Daoy (cell line): ENCODE data around the gene PRDM16. TPM values are rescaled to one million over a fixed set of nuclear protein-coding genes. Genes with fewer than 3 reads are reported as not detected.
A peak's percentile ranks its signal among the peaks of the same experiment; 100 is the strongest.

Experiments used
- DNase-seq: peaks from one replicate; pipeline ENCODE4 v3.0.0-alpha.2; 2015; ENCODE audit warnings: low read depth
- total RNA-seq: library from RNA; depleted of rRNA; stranded (reverse); fragments of >200 nt; shearing (Covaris generic); gene quantifications from 2 replicates; pipeline ENCODE4 v1.2.3, GENCODE V29; 2014

Gene PRDM16
- total RNA-seq, 1 experiment from 2014 or later: 0.91 TPM

DNA sequence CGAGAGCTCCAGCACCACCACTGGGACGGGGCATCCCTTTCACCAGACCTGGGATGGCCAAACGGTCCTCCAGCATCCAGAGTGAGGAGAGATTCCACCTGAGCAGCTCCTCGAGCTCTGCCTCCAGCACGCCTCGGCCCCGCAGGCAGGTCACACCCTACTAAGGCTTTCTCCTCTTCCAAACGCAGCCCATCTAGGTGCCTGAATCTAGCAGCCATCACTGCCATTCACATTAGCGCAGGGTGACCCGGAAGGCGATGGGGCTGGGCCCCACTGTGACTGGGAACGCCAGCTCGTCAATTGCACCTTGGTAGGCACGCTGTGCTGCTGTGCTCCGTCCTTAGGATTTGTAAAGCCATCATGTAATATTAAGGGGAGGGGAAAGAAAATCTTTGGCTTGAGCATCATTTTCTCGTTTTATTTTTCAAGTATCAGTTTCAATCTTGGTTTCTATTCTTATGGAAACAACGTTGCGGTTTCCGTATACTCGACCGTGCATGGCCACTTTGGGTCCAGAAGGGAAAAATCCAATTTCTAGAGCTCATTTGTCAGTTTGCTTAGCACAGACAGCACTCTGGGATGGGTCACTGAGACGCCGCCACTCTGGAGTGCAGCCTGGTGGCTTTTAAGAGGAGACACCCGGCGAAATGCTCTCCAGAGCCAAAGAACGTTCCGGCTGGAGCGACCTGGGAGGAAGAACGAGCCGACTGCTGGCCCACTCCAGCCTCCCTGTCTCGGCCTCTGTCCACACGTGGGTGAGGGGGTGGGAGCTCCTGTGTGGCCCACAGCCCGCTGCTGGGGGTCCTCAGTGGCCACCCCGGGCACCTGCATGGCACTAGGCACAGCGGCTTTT lies 173.6 kb downstream of the PRDM16 start:
- no peak for DNase-seq

DNA sequence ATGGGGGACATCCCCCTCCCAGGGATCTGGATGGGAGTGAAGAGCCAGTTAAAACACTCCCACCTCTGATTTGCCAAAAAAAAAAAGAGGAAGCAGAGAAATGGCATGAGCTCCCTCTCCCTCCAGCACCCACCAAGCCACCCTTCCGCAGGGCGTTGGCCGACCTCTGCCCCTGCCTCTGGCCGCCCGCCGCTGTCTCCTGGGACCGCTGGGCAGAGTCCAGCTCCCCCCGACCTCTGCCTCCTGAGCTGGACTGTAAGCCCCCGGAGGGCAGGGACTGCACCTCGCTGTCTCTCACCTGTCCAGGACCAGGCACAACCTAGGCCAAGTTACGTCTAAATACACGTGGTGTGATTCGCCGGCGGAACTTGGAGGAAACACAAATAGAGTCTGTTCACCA lies 174.3 kb downstream of the PRDM16 start:
- no peak for DNase-seq

DNA sequence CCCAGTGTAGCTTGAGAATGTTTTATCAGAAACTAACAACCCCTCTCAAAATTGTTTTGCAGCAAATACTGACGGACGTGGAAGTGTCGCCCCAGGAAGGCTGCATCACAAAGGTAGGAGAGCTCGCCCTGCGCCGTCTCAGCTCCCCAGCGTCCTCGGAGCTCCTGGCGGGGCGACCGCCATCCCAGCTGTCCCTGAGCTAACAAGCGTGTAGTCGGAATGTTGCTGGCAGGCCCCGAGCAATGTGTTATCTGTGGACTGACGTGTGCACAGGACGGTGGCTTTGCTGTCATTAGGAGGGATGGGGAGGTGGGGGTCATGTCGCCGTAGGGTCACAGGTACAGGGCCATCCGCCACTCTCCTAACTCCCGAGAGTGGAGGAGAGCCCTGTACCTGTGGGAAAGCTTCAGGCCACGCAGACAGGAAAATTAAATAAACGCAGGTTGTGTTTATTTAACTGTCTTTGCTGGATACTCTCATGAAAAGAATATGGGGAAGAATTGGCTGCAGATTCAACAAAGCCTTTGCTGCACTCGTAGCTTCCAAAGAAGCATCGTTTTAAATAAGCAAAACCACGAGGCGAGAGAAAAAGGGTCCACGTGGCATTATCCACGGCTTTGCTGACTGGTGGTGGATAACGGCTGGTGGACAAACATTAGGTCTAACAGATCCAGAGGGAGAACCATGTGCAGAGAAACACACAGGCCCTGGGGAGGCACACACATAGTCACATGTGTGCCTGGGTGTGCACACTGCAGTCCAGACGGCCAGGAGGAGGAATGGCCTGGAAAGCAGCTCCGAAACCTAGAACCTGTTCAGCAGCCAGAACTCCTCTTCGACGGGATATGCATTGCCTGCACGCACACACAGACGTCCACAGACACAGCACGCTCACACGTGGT lies 175.3 kb downstream of the PRDM16 start:
- DNase-seq: no peak

DNA sequence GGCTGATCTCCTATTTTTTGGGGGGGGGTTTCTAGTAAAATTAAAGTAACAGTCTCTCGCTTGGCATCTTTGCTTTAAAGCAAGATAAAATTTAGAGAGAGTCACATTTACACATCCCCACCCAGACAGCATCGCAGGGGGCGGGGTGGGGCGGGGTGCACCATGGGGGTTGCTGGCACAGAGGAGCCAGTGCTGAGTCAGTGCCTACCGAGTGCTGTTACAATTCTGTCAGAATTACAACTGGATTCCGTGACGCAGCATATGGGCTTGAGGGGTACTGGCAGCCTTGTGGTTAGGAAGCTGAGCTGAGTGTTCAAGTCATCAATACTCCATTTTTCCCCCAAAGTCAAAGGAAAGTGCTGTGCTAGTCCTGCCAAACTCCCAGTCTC lies 175.9 kb downstream of the PRDM16 start:
- DNase-seq: peak; percentile 83

DNA sequence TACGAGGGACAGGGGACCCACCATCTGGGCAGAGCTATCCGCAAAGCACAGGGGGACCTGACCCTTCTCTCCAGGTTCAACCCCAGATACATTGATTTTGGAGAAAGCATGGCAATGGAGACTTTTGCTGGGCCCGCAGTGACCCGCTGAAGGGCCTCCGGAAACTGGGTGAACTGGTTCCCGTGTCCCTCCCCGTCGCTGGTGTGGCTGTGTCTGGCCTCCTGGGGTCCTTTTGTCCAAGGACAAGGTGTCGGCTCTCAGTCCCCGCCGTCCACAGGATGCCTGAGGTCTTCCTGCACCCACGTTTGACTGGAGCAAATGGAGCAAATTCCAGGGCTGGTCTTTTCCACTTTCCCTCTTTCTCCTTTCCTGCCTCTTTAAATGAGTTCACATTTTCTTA lies 176.3 kb downstream of the PRDM16 start:
- no peak for DNase-seq

DNA sequence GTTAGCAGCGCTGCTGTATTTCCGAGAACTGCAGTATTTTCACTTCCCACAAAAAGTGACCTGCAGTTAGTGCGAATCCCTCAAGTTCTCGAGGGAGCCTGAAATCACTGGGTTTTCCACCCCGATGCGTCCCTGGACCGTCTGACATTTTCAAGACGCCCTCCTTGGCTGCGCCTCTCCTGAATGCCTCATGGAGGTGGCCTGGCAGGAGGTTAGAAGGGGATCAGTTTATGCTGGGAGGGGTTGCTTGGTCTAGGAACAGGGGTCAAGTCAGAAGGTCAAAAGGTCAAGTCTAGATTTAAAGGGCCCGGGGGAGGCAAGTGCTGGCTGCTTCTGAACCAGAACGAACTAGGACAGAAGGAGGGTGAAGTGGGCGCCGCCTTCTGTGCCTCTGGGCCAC lies 176.8 kb downstream of the PRDM16 start:
- DNase-seq: no peak

DNA sequence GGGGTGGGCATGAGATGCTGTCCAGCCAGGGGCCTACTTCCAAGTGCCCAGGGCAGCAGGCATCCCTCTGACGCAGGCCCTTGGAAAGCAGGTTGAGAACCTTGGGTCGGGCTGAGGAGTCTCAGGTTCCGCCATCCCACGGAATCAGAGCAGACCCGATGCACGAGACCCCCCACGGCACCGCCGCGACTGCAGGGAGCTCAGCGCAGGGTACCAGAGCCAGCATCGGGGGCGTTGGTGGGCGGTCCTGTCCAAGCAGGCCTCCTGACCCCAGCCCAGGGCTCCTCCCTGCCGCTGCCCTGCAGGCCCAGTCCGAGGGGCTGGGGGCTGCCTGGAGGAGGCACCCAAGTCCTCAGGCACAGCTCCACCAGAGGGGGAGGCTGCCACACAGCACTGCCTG lies 177.2 kb downstream of the PRDM16 start:
- DNase-seq: no peak

DNA sequence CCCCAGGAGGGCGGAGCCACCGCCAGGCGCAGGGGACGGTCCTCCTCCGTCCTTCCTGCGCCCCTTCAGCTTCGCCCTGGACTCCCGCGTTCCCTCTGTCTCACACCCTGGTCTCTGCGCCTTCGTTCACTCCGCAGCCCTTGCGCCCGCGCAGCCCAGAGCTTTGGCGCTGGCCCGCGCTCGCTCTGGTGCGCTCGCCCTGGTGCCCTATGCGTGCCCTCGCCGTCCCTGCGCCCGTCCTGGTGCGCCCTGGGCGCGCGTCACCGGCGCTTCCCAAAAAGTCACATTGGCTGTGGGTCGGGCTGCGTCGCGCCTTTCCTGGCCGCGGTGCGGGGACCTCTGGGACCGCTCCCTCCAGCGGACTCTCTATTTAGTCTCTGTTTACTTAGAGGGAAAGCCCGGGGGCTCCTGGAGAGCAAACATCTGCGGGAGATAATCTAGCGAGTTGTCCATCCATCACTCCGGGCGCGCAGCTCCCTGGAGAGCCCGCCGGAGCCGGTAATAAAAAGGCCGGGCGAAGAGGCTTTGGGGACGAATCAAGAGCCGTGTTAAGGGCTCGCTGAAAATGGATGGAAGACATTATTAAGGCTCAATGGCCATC lies 178.6 kb downstream of the PRDM16 start:
- no peak for DNase-seq

DNA sequence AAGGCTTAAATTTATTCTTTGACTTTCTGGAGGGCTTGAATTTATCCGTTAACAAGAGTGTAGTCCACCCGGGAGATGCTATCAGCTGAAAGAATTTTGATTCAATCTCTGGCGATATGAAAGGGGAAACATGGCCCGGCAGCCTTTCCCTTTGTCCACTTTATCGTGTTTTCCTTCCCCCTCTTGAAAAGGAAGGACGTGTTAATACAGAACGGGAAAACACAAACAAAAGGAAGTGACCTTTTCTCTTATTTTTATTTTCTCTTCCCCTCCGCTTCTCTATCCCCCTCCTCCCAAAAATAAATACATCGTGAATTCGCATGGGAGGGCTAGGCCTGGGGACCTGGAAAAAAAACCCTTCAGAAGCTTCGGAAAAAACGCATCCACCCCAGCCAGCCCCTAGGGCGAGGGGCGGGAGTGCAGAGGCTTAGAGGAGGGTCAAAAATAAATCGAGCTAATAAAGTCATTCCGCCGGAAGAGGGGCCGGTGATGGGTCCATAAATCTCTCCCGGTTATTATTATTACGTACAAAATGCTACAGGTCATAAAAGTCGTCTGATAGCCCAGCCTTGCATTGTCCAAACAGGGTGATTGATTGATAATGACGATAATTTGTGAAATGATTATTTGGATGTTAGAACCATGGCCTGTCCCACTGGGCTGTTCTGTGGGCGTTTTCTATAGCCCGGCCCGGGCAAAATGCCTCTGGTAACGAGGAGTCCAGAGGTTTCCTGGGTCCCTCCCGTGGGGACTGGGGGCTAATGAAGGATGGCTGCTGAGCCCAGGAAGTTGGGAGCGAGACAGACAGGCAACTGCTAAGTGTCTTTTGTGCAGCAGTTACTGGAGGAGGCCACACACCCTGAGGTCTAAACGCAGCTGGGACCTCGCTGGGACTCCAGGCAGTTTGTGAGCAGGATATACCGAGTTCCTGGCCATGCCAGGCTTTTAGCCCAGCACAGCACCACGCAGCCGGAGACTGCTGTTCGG lies 179.4 kb downstream of the PRDM16 start:
- DNase-seq: no peak

DNA sequence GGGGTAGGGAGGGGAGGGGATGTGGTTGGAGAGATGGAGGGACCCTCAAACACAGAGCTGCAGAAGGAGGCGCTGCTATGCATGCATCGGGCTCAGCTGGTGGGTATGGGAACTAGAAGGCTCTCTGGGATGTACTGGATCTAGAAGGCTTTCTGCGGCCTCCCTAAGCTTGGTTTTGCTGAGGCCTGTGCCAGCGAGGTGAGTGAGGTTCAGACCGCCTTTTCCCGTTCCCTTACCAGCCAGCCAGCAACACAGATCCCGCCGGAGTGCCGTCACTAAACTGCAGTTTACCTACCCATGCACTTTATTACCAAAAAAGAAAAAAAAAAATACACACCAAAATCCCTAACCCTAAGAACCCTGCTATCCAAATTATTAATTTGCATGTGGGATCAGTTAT lies 180.2 kb downstream of the PRDM16 start:
- no peak for DNase-seq

DNA sequence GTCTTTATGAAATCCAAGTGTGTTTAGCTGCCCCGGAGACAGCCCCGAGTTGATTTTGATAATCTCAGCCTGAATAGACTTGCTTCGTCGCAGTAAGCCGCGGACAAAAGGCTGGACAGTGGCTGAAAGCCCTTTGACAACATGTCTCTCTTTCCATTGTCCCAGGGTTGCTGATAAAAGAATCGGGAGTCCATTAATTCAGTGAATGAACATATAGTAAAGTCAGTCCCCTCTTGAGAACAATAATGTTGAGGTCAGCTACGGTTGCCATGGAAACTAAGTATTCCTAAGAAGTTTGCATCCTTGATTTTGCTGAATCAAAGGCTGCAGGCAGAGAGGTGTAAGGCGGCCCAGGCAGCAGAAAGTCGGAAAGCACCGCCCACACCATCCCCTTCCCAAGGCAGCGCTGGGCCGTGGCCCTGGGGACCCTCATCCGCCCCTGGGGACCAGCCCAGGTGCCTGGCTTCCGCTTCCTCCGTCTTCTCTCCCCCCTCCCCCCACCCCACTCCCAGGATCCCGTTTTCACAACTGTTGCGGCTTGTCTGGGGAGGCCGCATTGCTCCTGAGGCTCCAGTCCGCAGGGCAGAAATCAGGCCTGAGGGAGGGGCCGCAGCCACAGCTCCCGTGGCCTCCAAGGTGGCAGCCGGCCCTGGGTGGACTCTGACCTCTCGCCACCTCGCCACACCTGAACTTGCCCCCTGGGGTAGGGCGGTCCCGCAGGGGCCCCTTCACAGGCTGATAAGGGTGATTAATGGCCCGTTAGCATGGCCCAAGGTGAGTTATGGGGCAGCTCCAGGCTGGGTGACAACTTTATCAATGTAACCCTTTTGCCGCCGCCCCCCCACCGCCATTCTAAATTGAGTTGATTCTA lies 180.9 kb downstream of the PRDM16 start:
- no peak for DNase-seq

DNA sequence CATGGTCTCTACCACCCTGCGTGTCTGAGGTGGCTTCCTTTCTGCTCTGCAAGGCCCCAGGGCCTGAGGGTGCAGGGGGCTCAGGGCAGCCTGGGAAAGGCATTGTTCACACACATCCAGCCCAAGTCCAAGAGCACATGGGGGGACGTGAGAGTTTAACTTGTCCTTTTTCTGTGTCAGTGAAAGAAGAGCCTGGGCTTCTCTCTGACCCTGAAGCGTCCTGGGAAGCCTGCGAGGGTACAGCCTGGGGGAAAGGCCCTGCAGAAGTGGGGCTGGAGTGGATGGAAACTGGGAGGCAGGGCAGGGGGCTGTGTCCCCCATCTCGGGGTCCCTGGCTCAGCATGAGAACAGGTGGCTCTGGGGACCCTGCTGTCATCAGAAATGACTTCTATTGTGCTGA lies 181.6 kb downstream of the PRDM16 start:
- no peak for DNase-seq

DNA sequence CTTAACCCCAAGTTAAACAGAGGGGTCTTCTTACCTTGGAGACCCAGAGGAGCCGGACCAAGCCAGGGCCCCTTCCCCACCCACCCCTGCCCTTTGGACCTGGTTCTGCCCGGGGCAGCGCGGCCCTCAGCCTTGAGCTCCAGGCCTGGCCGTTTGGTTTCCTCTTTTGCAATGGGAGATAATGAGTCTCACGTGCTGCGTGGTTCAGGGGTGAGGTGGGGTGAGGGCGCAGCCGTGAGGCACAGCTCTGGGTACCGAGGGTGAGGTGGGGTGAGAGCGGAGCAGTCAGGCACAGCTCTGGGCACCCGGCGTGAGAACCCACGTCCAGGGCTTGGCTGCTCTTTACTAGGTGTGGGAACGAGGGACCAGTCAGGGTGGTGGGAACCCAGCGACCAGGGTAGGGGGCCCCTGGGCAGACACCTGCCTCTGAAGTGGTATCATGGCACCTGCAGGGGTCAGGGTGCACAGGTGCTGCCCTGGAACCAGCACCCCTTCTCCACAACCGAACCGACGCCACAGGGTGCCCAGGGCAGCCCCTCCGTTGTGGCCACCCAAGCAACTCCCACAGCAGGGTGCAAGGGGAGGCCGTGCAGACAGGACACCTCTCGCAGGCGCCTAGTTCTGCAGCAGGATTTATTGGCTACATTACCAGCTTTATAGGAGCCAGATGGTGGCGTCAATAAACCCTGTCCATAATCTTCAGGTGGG lies 182.2 kb downstream of the PRDM16 start:
- DNase-seq: no peak

DNA sequence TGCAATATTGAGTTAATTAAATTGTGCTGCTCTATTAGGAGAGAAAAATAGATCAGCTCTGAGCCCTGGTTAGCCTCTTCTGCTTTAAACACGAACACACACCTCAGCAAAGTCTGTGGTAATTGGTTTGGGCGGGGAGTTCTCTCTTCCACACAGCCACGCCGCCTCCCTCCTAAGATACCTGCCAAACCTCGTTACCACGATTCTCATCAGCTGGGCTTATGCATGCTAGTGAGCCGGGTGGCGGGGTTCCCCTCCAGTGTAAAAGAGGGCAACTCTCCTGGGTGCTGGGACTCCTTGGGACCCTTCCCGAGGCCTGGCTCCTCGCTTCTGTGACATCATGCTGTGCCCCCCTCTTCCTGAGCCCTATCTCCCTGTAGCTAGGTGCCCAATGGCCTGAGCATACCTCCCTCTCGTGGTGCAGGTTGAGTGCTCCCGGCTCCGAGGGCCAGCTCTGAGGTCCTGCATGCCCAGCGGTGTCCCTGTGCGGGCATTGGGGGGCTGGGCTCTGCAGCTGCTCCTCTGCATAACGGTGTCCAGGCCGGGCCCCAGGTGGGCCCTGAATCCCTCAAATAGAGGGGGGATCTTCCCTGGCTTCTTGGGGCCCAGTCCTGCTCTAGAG lies 182.9 kb downstream of the PRDM16 start:
- DNase-seq: no peak

DNA sequence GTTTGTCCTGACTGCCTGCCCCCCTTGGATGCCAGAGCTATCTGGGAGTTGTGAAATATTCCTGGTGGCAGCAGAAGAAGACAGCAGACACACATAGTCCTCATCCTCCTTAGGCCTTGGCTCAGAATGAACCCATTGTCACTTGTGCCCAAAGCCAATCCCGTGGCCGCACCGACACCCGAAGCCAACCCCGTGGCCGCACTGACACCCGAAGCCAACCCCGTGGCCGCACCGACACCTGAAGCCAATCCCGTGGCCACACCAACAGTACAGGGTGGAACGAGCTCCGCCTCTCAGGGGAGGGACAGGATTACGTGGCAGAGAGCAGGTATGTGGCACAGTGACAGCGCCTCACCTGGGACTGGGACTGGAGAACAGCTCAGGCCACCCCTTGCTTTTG lies 186.7 kb downstream of the PRDM16 start:
- DNase-seq: no peak

DNA sequence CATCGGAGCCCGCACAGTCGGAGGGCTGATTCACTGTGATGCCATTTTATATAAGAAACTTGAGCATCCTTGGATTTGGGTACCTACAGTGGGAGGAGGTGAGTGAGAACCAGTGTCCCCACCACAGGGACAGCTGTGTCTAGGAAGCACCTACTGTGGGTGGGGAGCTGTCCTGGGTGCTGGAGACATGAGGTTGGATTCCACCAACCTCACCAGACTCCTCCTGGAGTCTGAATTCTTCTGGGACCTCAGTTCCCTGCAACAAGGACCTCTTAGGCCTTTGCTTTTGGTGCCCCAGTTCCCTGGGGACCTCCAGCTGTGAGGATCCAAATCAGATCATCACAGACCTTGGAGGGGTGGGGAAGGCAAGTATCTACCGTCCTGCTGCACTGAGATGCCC lies 188.8 kb downstream of the PRDM16 start:
- DNase-seq: no peak

DNA sequence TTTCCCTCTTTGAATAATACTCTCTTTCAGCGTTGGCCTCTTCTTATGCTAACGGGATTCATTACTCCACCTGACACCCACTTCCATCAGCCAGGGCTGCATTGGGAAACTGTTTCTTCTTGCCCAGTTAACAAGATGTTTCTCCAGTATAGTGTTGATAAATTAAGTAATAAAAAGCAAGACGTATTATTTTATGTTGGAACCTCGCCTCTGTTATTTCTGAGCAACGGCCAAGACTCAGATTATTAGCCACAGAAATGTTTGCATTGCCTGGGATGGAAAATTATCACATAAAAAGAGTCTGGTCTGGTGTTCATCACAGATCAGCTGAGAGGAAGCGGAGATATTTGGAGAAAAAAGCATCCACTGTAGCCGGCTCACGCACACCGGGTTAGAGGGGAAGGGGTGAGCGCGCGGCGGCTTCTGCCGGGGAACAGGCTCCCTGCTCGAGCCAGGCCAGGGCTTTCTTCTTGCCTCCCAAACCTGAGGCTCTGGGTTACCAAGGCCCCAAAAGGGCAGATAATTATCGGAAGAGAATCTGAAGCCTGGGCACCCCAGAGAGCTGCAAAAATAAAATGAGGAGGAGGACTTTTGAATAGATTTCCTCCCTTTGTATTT lies 189.5 kb downstream of the PRDM16 start:
- DNase-seq: no peak

DNA sequence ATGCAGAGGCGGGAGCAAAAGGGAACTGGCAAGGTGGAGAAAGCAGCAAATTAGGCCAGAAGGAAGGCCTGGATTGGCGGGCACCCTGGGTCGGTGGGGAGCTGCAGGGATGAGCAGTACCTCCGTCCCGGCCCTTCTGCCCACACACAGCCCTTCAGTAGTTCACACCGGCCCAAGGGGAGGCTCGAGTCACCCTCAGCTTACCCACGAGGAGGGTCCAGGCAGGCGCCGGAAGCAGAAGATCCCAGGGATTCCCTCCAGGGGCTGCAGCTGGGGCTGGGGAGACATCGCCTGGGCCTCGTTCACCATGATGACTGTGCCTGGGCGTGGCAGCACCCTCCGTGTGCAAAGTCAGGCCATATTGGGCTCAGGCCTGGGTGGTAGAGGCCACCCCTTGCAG lies 190.0 kb downstream of the PRDM16 start:
- DNase-seq: no peak
